ENCODE results near the gene DMKN.

DMKN gene

DNA sequence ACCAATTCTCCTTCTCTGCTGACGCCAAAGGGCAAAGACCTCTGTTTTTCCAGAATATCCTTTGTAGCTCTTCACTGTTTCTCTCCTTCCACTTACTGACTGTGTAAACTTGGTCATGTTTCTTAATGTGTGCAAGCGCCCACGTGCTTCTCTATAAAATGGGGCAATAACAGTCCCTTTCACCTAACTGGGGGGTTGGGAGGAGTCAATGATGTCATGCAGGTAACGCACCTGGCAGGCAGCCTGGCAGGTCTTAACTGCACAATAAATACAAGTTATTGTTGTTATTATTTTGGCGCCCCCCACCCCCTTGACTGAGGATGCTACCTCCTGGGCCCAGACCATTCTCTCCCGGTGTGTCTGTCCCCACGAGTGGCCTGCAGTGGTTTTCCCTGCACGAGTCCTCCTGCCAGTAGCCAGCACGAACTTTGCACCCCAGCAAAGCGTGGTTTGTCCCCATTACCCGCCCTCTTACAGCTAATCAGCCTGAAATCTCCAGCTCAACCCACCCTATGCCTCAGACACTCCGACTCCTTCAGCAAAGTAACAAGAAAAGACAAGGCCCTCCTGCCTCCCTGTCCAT lies 9.4 kb upstream of the DMKN start:
- no peak for DNase-seq

DNA sequence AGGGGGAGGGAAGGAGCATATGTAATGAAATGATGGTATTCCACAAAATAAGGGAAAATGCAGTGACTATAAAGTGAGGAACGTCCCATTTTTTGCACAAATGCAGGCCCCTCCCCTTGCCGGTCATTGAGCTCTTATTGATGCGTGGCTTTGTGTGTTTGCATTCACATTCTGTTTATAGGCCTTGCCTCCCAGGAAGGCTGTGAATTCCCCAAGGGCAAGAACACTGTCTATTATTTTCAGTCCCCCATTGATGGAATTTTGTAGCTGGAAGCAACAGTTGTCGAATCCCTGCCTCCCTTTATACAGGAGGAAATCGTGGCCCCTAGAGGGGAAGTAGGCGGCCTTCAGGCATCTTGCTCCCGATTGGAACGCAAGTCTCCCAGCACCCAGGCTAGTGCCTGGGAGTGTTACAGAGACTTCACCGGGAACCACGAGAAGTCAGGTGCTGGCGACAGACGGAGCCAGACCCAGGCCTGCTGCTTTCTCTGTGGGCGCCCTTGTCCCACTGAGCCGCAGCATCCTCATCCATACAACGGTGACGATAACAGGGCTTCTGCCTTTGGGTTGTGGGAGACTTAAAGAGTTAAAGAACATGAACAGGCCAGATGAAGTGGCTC lies 7.8 kb upstream of the DMKN start:
- no peak for DNase-seq

DNA sequence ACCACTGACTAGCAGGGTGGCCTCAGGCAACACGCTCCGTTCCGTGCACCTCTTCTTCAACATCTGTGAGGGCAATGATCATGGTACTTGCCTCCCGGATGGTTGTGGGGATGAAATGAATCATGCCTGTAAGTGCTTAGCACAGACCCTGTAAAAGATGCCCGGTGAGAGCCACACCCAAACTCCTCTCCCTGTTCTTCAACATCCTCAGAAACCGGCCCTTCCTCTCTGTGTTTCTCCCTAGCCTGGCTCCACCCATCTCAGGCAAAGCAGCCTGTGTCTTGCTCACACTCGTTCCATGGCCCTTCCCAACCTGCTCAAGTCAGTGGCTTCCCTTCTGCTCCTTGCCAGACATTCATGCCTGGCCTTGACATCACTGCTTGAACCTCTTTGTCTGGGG lies 5.8 kb upstream of the DMKN start:
- DNase-seq: no peak

DNA sequence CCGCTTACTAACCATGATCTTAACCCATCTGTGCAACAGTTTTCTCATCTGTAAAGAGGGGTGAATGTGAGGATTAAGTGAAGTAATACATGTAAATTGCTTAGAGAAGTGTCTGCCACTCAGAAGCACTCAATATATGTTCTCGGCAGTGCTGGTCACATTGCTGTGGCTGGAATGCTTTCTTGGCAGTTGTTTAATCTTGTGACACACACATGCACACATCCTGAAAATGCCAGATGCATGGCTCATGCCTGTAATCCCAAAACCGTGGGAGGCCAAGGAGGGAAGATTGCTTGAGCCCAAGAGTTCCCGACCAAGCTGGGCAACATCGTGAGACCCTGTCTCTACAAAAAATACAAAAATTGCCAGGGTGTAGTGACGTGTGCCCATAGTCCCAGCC lies 4.9 kb upstream of the DMKN start:
- DNase-seq: no peak

DNA sequence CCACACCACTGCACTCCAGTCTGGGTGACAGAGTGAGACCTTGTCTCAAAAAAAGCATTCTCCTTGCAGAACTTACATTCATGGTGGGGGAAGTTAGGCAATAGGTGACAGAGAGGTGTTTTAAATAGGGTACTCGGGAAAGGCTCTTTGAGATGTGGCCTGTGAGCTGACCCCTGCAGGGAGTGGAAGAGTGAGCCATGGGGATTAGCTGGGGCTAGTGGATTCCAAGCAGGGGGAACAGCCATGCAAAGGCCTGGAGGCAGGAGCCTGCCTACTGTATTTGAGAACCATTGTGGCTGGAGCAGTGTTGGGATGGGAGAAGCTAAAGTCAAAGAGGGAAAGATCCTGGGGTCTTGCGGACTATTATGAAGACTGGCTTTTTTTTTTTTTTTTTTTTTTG lies 3.9 kb upstream of the DMKN start:
- DNase-seq: no peak

DNA sequence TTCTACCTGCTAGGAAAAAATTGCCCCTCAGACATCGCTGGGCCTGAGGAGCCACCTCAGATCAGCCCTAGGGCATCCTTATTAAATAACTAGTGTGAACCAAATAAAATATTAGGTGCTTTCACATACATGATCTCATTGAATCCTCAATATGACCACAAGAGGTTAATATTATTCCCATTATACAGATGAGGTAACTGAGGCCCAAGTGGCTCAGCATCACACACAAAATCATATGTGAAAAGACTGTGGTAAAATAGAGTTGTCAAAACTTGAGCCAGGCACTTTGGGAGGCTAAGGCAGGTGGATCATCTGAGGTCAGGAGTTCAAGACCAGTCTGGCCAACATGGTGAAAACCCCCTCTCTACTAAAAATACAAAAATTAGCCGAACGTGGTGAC lies 2.9 kb upstream of the DMKN start:
- DNase-seq: no peak

DNA sequence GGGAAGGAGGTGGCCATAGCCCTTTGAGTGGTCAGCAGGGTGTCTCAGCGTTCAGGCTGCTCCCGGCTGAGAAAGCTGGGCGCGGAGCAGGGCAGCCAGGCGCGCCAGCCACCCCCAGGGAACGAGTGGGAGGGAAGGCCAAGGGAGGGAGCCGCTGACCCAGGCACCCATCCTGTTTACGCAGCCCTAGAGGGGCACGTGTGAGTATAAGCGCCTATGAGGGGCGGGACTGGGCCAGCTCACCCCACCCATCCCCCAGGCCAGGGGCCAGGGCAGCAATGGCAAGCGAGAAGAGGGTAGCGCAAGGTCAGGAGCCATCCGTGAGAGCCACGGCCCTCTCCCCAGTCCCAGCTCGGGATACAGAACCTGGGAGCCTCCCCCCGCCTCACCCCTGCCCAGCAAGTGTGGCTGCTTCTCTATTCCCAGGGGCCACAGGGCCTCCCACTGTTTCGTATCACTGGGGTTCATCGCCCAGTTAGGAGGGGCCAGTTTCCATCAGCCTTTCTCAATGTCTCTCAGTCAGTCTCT lies 897 bp upstream of the DMKN start:
- DNase-seq: no peak

DNA sequence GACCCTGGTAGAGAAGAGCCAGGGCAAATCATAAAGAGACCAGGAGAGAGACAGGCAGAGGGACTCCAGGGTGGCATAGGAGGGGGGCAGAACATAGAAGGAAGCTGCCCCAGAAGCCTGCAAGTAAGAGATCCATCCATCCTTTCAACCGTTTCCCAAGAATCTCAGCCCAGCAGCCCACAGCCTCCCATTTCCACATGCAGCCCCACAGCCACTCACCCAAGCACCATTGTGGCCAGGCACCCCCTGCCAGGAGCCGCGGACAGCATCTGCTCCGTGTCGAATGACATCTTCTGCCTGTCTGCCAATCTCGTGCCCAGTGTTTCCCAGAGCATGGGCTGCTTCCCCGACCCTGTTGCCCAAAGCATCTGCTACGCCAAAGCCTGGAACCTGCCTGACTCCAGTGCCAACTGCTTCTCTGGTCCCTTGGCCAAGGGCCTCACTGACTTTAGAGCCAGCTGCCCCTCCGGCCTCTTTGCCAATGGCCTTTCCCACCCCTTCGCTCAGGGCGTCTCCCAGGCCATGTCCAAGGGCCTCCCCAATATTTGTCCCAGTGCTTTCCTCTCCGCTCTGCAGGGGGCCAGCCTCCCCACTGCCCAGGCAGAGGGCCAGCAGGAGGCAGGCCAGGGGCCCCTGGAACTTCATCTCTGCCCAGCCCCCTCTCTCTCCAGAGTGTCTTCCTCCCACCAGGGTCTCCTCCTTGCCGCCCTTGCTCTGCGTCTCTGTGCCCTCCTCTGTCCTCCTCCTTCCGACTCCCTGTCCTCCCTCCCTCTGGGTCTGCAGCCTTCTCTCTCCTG lies 420 bp downstream of the DMKN start:
- DNase-seq: no peak

DNA sequence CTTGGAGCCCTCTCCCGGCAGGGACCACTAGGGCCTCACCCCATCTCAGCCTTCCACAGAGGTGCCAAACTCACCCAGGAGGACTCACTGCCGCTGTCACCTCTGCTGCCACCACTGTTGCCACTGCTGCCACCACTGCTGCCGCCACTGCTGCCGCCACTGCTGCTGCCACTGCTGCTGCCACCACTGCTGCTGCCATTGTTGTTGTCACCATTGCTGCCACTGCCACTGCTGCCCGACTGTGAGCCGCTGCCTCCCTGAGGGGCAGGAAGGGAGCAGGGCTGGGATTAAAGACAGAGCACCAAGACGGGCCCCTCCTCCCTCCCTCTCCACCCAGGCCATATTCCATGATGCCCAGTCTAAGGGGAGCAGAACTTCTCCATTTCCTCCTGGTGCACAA lies 2.1 kb downstream of the DMKN start:
- DNase-seq: no peak

DNA sequence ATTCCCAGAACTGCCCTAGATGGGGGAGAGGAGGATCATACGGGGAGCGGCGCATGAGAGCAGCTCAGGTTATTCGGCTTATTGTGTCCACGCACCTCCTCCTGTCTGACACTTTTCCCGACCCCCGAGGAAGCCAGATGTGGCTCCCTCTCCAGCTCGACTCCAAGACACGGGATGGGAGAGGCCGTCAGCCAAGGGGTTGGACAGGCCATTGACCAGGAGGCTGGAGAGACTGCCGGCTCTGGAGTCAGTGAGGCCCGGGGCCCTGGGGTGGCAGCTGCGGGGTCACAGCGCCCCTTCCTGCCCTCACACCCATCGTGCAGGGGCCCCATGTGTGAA lies 2.9 kb downstream of the DMKN start:
- no peak for DNase-seq

DNA sequence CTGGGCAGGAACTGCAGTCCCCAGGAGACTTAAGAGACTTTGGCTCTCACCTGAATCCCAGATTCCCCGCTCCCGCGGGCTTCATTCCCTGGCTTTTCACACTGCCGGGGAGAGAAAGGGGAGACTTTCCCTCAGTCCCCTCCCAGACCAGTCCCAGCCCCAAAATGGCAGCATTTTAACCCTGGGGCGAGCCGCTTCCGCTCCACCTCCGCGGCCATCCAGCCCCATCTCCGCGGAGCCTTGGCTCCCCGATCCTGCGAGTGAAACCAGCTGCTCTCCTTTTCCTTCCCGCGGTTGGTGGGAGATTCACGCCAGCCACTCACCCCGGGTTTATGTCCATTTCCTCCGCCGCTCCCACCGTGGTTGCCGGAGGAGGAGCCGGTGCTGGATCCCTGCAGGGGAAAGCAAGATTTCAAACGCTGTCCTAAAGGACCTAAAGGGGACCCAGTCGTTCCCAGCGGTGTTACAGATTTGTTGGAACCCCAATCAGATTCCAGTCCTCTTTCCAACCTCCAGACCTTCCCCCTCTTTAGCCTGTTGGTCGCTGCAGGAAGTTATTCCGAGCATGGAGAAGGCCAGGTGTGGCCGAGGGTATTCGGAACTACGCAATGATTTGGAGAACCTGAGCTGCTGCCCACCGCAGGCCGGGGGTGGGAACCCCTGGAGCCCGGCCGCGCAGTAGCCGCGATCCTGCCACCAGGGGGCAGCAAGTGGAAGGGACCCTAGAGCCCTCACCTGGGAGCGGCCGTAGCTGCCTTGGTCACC lies 3.4 kb downstream of the DMKN start:
- DNase-seq: peak; percentile 80

DNA sequence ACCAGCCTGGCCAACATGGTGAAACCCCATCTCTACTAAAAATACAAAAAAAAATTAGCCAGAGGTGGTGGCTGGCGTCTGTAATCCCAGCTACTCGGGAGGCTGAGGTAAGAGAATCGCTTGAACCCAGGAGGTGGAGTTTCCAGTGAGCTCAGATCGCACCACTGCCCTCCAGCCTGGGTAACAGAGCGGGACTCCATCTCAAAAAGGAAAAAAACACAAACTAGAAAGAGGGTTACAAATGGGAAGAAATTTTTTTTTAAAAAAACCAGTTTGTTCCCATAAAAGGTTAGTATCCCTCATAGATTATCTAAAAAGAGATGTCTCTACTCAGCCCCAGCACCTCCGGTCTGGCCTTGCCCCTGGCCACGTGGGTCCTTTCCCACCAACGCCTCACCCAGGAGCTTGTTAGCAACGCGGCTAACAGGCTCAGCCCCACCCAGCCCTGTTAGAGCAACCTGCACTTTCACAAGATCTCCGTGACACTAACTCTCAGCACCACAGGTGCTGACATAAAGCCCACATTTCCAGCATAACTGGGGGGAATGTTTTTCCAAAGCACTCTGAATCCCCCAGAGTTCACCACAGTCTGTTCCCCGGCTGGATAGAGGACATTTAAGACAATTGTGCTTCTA lies 4.3 kb downstream of the DMKN start:
- DNase-seq: no peak

DNA sequence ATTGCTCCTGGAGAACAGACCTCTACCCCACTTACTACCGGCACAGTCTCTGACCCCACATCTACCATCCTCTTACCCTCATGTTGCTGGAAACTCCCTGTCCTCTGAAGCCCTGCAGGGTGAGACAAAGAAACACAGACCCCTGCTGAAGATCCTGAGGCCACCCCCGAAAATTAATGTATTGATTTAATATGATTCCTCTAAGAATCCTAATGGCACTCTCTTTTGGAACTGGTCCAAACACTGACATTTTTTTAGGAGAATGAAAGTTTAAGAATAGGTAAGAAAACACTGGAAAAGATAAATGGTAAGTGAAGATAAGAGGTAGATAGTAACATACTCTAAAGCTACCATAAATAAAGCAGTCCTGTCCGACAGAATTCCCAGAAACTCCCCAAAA lies 5.3 kb downstream of the DMKN start:
- no peak for DNase-seq

DNA sequence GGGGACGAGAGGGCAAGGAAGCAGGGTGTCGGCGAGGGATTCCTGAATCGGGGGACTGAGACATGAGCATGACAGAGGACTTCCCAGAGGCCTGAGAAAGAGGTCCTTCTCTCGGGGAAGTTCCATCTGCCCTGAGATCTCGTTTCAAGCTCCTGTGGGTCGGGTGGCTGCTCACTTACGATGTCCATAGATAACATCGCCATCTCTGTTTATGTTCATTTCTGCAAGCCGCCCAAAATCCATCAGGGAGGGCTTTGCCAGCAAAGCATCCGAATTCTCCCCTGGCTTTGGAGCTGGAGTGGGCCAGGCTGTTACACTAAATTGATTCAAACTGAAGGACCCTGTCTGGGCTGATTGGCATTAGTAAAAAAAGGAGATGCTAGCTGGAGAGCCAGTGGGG lies 5.9 kb downstream of the DMKN start:
- DNase-seq: no peak

DNA sequence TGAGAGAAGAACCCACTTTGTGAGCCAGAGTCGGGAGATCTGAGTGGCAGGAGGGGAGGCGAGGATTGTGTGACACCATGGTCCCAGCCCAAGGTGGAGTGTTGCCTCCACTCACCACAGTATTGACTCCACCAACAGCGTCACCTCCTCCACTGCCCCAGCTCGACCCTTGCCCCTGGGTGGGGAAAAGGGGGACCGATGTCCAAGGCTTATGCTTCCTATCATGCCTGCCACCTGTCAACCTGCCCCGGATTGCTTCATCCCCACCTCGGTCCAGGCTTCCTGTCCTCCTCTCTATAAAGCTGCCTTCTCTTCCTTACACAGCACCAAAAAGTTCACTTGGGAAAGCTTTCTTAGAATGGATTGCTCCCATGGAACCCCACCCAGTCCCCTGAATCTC lies 7.4 kb downstream of the DMKN start:
- DNase-seq: no peak

DNA sequence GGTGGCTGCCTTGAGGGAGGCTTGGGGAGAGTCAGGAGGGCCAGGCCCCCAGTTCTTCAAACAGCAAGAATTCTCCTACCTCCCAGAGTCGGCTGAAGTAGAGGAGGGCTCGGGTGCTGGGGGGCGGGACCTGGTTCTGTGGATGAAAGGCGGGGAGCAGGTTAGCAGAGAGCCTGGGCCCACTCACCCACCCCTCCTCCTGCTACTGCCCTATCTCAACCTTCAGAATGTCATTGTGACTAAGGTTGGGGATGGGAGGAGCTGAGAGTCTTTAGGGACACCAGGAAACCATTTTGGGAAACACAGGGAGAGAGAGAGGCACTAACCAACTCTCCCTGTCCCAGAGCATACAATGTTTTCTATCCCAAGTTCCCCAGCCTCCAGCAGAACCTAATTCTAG lies 10.7 kb downstream of the DMKN start:
- DNase-seq: no peak

DNA sequence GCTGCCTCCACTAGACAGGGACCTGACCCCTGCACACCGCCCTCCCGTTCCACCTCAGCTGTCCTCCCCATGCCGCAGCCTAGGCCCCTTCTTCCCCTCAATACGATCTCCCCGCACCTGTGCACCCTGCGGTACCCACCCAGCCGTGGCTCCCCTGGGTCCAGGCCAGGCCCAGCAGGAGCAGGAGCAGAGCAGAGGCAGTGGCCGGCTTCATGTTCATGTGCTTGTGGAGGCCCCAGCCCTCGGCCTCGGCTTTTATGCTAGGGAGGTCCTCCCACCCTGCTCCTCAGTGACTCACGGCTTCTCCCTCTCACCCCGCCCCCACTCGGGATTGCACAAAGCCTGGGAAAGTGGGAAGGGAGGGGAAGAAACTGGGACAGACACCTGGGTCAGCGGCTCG lies 11.8 kb downstream of the DMKN start:
- DNase-seq: no peak

DNA sequence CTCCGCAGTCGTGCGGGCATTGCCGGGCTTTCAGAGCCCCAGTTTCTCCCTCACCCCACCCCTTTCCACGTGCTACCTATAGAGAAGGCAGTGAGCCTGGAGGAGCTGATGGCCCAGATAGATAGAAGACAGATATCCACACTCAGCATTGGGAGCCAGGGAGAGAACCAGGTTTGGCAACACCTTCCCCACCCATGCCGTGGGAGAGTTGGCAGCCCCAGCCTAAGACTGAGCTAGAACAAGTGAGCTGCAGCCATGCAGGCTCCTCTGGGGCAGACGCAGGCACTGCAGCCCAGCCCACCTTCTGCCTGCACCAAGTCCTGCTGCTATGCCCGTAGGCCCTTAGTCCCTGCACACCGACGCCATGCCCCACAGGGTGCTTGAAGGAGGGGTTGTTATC lies 12.8 kb downstream of the DMKN start:
- DNase-seq: no peak

DNA sequence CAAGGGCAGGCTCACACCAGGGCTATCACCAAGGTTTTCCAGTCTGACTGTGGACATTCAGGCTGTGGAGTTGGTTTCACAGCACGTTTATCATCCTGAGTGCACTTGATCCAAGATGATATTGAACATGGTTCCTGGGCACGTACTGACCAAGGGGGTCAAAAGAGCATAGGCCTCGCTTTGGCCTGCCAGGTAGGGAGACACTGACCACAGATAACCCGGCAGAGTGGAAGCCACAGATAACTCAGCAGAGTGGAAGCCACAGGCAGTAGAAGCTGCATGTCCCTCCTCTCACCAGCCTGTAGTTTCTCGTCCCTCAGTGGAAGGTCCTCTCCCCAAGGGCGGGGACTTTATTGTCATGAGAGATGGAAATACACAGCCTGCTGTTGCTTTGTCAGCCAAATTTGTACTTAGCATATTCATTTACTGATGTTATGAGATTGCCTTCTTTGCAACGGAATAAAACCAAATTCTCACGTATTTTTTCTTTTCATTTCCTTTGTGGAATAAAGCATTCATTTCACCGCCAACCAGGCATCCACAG lies 14.4 kb downstream of the DMKN start:
- no peak for DNase-seq

DNA sequence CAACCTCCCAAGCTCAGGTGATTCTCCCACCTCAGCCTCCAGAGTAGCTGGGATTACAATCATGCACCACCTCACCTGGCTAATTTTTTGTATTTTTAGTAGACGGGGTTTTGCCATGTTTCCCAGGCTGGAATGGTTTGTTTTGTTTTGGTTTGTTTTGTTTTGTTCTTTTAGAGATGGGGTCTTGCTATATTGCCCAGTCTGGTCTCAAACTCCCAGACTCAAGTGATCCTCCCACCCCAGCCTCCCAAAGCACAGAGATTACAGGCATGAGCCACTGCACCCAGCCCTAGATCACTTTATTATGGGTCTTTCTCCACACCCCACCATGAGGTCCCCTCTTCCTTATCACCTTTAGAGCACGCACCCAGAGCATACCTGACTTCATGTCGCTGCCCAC lies 15.2 kb downstream of the DMKN start:
- no peak for DNase-seq

DNA sequence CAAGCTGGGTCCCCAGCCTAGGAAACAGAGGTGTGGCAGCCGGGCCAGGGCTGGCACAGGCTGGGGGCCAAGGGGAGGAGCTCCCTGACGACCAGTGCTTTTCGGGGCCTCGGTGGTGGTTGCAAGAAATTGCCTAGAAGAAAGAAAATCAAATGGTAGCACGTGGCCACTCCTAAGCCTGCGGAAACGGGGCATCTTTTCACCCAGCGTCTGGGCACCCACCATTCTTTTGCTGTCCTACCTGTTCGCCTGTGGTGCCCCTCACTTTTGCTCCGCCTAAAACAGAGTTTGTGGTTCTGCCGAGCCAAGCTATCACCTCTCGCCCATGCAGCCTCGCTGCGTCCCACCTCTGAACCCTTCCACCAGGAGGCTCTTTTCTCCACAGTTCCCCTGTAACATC lies 16.0 kb downstream of the DMKN start:
- DNase-seq: no peak

DNA sequence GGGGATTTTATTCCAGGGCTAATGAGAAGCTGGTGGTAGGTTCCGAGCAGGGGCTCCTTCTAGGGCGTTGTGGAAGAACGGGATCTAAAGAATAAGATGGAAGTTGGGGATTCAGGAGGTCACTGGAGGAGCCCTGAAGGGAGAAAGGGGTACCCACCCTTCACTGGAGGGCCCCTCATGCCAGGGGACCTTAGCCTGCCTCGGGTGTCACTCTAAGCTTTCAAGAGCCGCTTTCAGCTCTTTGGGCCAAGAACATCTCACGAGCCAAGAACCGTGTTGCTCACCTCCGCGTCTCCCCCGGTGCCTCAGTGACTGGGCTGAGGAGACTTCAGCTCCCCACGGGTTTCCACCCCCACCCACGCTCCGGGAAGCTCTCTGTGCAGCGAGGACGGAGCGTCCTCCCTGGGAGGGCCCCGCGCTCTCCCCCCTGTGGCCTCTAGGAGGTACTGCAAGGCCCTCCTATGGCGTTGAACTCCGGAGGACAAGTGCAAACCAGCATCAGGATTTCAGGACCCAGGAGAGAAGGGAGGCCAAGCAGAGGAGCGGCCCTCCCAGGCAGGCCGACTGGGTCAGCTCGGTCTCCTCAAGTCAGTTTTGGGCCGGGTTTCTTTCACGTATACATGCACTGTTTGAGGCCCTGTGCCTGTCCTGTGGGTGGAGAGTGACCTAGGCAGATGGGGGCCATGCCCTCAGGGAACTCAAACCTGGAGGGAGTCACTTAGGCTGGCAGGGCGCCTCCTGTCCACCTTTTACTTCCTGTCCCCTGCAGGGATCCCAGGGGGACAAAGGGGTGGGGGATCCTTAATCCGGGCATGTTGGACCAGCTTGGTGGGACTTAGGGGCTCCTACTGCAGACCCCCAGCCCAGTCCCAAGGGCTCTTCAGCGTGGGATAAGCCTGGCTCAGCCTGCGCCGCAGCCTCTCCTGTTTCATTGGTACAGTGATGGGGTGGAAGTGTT lies 18.1 kb downstream of the DMKN start:
- peak; percentile 73 for DNase-seq

Measured in NCI-H82 (cell line).